RPMI7951 (cell line): ENCODE data around the gene SNRPN. TPM values are rescaled to one million over a fixed set of nuclear protein-coding genes. Genes with fewer than 3 reads are reported as not detected.
"Not testable (repeated sequence)": the region's sequence is repeated elsewhere in the genome, so short reads cannot be mapped to it uniquely, and the experiment has no call there.

Experiments used
- DNase-seq: peaks from one replicate; pipeline ENCODE4 v3.0.0-alpha.2; 2012; ENCODE audit warnings: low read depth
- total RNA-seq: library from RNA; depleted of rRNA; stranded (reverse); fragments of >200 nt; shearing (Covaris generic); gene quantifications from 2 replicates; pipeline ENCODE4 v1.2.3, GENCODE V29; 2014; rRNA removed

The SNRPN gene
- total RNA-seq, 1 experiment from 2014 or later: 81.6 TPM

- no peak for DNase-seq
Measured at GRCh38 chr15:24971052-24971451, 16.3 kb downstream of the SNRPN start.

- DNase-seq: no peak
Measured at GRCh38 chr15:24971772-24972171, 17.0 kb downstream of the SNRPN start.

GRCh38 chr15:24972707-24973106, 17.9 kb downstream of the SNRPN start:
- not testable (repeated sequence) for DNase-seq

- DNase-seq: no peak
Measured at GRCh38 chr15:24976932-24977331, 22.1 kb downstream of the SNRPN start.

- no peak for DNase-seq
Measured at GRCh38 chr15:24977686-24978085, 22.9 kb downstream of the SNRPN start.

GRCh38 chr15:24985224-24985623, 30.4 kb downstream of the SNRPN start:
- no peak for DNase-seq

- no peak for DNase-seq
Measured at GRCh38 chr15:24986653-24987052, 31.9 kb downstream of the SNRPN start.

GRCh38 chr15:25019434-25019833, 64.6 kb downstream of the SNRPN start:
- DNase-seq: no peak

- DNase-seq: peak; percentile 8
Measured at GRCh38 chr15:25022233-25022632, 67.4 kb downstream of the SNRPN start.

Other genes with a start within 250 kb of the SNRPN start
- gene SNURF, start within 50 bp of the SNRPN start, total RNA-seq: 9.8 and 13.6 TPM in 2 replicates